GM19025 (cell line): ENCODE data around the gene CAB39.

Source experiments
- ATAC-seq: cut with Tn5 transposase; IDR thresholded peaks from one replicate; pipeline ENCODE4 v1.9.1; 2021; ENCODE audit warnings: mild to moderate bottlenecking, low read depth, moderate library complexity; ENCODE audit not compliant: unreplicated experiment

The CAB39 gene

GRCh38 chr2:230748087-230748486 is 35.4 kb downstream of the CAB39 start:
- no peak for ATAC-seq

DNA sequence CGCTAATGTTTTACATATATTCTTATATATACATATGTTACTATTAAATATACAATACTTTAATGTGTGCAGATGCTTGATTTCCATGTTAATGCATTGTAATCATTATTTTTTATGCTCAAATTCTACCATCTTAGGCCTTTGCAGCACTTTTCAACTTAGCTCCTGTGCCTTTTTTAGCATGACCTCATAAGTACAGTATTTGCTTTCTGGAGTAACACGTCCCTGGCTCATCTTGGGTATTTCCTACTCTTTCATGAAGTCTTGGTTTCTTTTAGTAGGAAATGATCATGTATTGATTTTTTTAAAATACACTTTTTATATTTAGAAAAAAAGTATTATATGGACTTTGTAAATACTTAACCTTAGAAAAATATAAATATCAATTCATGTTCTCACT is 36.5 kb downstream of the CAB39 start:
- no peak for ATAC-seq

DNA sequence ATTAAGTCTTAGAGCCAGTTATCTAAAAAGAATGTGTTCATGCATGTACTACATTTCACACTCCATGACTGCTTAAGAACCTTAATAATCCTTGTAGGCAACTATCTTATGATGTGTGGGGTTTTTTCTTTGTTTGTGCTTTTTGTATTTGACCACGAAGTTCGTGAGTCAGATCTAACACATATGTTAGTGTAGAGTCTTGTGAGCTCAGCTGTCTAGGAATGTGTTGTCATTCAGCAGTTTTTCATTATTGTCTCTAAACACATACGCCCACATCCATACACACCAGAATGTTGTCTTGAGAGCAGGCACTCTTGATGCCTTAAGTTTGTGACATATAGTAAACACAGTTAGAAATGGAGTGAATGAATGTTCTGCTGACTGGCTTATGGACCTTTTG is 38.4 kb downstream of the CAB39 start:
- no peak for ATAC-seq

DNA sequence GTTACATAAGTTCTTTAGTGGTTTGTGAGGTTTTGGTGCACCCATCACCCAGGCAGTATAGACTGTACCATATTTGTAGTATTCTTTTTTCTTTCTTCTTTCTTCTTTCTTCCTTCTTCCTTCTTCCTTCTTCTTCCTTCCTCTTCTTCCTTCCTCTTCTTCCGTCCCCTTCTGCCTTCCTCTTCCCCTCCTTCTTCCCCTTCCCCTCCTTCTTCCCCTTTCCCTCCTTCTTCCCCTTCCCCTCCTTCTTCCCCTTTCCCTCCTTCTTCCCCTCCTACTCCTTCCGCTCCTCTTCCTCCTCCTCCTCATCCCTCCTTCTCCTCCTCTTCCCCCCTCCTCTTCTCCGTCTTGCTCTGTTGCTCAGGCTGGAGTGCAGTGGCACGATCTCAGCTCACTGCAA is 41.6 kb downstream of the CAB39 start:
- ATAC-seq: no peak

GRCh38 chr2:230757476-230757875 is 44.8 kb downstream of the CAB39 start:
- no peak for ATAC-seq

DNA sequence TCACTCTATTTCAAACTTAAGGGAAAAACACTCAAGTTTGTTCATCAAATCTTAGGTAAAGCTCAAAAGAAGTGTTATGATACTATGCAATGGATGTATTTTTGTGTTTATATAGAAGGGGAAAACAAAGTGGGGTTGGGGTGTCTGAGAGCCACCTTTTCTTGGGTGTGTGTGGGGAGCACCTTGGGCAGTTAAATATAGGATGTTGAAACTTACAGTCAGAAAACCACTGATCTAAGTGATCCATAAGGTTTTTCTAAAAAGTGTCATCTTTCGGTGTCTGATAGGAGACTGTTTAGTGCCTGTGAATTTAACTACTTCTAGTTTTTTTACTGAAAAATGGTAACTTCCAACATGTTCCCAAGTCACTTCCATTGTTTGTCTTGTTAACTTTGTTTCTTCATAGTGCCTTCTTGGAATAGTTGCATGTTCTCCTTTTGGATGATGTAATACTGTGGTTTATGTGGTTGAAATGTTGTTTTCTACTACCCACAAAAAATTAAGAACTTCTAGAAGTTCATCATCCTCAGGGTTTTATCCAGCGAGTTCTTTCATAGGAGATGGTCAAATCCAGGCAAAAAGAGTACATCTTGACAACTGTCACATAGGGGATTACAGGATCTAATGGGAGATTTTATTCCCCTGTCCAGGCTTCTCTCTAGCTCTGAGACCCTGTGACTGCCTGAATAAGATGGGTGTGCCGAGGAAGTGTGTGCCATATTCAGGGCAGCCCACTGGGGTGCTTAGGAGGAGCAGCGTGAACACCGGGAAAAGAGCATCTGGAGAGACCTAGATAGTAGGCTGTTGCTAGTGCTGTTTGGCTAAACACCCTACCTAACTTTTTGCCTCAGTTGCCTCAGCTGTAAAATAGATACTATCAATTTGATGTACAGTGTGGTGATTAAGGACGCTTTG is 46.2 kb downstream of the CAB39 start:
- ATAC-seq: no peak

GRCh38 chr2:230759481-230760167 is 47.0 kb downstream of the CAB39 start:
- ATAC-seq: no peak

- ATAC-seq: no peak
Measured at GRCh38 chr2:230761704-230762103, 49.1 kb downstream of the CAB39 start.

- ATAC-seq: peak; percentile 66
Measured at GRCh38 chr2:230762317-230762896, 49.8 kb downstream of the CAB39 start.

- no peak for ATAC-seq
Measured at GRCh38 chr2:230764346-230764745, 51.7 kb downstream of the CAB39 start.

DNA sequence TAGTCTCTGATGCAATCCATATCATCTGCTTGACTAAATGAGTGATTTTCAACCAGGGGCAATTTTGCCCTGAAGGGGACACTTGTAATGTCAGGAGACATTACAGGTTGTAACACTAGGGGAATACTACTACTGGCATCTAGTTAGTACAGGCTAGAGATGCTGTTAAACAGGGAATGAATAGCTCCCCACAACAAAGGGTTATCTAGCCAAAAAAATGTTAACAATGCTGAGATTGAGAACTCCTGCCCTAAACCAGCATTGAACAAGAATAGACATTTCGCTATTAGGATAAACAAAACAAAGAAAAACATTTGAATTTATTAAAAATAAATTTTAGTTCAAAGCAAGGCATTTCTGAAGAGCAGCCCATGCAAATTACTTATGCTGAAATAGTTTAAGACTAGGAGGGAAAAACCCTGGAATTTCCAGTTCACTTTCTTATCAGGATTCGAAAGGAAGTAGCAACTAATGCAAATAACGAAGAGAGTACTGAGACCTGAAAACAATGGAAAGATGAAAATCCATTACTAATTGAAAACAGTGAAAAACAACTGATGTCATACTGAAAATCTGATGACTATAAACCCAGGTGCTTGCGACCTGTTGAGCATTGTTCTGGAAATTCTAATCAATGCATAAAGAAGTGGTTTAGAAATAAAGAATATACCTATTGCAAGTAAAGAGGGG is 53.1 kb downstream of the CAB39 start:
- no peak for ATAC-seq

DNA sequence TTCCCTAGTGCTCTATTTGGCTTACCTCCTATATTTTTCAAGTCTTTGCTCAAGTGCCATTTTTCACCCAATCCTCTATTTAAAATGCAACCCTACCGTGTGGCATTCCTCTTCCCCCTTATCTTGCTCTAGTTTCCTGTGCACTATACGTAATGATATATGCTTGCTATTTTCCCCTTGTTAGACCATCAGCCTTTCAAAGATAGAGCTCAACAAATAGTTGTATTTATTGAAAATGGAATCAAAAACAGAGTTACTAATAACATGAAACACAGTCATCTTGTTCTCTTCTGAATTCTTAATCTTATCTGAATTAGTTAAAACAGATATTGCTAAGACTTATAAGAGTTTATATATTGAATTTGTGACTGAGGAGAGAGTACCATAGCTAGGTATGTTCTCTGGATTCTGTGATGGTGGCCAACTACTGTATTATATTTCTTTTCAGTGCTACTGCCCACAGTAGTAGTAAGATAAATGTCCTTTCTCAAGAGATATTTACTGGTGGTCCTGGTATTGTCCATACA is 55.3 kb downstream of the CAB39 start:
- ATAC-seq: no peak

GRCh38 chr2:230770804-230771203 is 58.2 kb downstream of the CAB39 start:
- ATAC-seq: no peak

- no peak for ATAC-seq
Measured at GRCh38 chr2:230772156-230772555, 59.5 kb downstream of the CAB39 start.

GRCh38 chr2:230773039-230773773 is 60.6 kb downstream of the CAB39 start:
- no peak for ATAC-seq

- ATAC-seq: no peak
Measured at GRCh38 chr2:230774348-230774951, 61.8 kb downstream of the CAB39 start.

DNA sequence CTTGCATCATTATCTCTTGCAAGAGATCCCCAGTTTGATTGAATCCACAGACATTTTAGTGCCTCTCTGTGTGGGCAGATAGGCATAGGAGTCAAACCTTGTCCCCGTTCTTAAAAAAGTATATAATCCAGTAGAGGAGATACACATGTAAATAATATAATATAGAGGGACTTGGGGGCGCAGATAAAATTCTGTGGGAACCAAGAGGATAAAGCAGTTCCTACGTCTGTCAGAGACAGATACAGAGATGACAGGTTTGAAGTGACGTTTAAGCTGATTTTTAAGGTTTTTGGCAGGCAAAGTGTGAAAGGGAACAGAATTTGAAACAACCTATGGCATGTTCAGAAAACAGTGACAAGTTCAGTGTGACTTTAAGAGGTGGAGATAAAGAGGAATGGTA is 63.1 kb downstream of the CAB39 start:
- ATAC-seq: no peak

DNA sequence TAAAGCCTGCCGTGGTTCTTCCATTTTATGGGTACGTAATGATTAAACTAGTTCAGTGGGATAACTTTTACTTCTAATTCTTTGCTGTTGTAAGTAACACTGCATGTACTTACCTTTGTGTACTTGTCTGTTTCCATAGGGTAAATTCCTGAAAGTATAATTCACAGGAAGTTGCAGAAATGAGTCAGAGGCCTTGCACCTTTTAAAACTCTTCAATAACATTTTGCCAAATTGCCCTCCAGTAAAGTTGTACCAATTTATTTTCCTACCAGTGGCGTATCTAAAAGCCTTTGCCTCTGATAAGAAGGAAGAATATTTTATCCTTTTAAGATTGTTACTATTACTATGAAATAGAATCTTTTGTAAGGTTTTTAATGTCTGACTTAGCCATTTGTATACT is 65.1 kb downstream of the CAB39 start:
- no peak for ATAC-seq

- no peak for ATAC-seq
Measured at GRCh38 chr2:230778350-230779063, 65.9 kb downstream of the CAB39 start.
